GM19043 (cell line): Measurements from ENCODE around the gene PEX7.
"Not testable (repeated sequence)": the region's sequence is repeated elsewhere in the genome, so short reads cannot be mapped to it uniquely, and the experiment has no call there.

Experiments
- ATAC-seq: cut with Tn5 transposase; IDR thresholded peaks from one replicate; pipeline ENCODE4 v1.9.1; 2021; ENCODE audit warnings: low read depth; ENCODE audit not compliant: unreplicated experiment

The PEX7 gene

DNA sequence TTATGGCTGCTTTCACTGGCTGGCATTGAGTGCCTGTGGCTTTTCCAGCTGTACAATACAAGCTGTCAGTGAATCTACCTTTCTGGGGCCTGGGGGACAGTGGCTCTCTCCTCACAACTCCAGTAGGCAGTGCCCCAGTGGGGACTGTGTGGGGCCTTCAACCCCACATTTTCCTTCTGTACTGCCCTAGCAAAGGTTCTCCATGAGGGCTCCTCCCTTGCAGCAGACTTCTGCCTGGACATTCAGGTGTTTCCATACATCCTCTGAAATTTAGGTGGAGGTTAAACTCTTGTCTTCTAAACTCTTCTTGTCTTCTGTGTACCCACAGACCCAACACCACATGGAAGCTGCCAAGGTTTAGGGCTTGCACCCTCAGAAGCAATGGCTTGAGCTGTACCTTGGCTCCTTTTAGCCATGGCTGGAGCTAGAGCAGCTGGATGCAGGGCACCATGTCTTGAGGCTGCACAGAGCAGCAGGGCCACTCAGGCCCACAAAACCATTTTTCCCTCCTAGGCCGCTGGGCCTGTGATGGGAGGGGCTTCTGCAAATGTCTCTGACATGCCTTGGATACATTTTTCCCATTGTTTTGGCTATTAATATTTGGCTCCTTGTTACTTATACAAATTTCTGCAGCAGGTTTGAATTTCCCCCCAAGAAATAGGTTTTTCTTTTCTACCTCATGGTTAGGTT, 9.6 kb downstream of the PEX7 start:
- ATAC-seq: no peak

DNA sequence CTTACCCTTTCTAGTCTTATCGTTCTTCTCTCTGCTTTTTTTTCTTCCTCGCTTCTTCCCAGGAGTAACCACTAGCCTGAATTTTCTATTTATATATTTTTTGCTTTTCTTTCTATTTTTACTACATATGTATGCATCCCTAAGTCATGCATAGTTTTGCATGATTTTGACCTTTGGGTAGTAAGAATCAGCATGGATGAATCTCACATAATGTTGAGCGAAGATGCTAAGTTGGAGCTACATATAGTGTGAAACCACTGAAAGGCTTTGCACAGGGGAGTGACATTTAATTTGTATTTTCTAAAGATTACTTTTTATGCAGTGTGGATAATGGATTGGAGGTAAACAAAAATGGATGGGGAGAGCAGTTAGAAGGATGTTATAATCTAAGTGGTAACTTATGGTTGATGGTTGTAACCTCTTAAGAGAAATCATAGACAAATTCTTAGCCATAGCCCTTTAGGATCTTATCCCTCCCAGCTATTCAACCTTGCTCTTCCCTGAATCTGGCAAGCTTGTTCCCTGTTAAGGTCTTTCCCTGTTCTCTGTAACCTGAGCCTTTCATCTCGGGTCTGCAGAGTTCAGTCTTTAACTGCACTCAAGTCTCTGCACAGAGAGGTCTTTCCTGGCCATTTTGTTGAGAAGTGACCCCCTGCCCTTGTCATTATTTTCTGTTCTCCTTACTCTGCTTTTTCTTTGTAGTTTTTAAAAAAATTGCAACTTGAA, 18.0 kb downstream of the PEX7 start:
- no peak for ATAC-seq

DNA sequence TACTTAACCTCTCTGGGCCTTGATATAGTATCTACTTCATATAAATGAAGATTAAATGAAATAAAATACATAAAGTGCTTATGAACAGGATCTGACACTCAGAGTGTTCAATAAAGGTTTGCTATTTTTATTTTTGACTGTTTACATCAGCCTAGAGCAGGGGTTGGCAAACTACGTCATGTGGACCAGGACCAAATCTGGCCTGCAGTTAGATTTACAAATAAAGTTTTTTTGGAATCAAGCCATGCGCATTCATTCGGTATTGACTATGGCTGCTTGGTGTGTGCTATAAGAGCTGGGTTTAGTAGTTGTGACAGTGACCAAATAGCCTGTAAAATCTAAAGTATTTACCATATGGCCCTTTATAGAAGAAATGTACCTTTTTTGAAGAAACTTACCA, 20.8 kb downstream of the PEX7 start:
- no peak for ATAC-seq

DNA sequence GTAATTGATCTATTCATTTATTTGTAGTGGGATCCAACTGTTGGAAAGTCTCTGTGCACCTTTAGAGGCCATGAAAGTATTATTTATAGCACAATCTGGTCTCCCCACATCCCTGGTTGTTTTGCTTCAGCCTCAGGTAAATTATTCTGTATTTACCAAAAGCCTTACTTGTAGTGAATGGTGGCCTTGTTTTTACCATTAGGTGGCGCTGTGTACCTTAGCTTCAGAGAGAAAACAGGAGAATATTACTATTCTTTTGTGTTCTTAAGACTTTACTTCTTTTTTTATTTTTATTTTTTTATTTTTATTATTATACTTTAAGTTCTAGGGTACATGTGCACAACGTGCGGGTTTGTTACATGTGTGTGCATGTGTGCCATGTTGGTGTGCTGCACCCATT, 23.7 kb downstream of the PEX7 start:
- ATAC-seq: no peak

DNA sequence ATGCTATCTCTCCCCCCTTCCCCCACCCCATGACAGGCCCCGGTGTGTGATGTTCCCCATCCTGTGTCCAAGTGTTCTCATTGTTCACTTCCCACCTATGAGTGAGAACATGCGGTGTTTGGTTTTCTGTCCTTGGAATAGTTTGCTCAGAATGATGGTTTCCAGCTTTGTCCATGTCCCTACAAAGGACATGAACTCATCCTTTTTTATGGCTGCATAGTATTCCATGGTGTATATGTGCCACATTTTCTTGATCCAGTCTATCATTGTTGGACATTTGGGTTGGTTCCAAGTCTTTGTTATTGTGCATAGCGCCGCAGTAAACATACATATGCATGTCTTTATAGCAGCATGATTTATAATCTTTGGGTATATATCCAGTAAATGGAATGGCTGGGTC, 24.1 kb downstream of the PEX7 start:
- not testable (repeated sequence) for ATAC-seq

DNA sequence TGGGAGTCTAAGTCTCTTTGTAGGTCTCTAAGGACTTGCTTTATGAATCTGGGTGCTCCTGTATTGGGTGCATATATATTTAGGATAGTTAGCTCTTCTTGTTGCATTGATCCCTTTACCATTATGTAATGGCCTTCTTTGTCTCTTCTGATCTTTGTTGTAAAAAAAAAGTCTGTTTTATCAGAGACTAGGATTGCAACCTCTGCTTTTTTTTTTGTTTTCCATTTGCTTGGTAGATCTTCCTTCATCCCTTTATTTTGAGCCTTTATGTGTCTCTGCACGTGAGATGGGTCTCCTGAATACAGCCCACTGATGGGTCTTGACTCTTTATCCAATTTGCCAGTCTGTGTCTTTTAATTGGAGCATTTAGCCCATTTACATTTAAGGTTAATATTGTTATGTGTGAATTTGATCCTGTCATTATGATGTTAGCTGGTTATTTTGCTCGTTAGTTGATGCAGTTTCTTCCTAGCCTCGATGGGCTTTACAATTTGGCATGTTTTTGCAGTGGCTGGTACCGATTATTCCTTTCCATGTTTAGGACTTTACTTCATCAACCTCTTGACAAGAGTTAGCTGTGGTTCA, 27.7 kb downstream of the PEX7 start:
- ATAC-seq: not testable (repeated sequence)

DNA sequence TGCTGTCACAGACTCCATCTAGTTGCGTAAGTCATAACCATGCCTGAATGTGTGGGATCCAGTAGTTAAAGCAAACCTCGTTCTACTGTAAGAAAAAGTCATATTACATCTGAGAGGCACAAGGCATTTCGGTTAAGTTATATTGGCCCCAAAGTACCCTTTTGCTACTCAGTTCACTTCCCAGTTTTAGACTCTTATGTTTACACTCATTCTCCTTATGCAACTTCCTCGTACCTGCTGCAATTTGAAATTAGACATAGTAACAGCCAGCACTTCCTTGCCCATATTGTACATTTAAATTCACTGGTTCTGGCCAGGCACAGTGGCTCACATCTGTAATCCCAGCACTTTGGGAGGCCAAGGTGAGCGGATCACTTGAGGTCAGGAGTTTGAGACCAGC, 37.0 kb downstream of the PEX7 start:
- no peak for ATAC-seq

DNA sequence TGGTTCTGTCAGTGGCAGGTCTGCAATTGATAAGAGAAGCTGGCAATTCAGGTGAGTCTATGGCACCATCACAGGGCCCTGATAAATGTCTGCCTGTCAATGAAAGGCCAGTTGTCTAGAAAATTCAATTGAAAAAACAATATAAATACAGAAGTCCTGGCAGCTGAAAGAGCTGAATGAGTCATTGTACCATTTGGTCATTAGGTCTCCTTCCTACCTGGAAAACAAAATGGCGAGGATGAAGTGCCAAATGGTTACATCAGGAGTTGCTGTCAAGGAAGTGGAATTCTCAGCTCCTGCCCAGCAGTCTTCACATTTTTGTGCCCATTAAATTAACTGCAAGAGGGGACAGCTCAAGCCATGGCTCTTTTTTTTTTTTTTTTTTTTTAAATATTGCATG, 37.7 kb downstream of the PEX7 start:
- no peak for ATAC-seq

DNA sequence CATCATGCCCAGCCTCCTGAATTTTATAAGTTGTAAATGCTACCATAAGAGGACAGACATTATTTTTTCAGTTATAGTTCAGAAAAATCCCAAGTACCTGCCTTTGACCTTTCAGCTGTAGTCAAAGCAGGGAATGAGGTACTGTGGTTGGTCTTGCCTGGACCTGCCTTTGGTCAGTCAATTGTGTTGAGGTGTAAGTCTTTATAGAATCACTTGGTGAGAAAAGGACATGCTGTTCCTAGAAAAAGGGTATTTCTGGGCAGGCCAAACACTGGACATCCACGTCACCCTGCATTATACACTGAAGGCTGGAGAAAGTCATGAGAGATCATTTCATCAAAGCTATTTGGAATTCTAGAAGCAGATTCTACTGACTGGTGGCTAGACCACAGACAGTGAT, 40.3 kb downstream of the PEX7 start:
- ATAC-seq: no peak

DNA sequence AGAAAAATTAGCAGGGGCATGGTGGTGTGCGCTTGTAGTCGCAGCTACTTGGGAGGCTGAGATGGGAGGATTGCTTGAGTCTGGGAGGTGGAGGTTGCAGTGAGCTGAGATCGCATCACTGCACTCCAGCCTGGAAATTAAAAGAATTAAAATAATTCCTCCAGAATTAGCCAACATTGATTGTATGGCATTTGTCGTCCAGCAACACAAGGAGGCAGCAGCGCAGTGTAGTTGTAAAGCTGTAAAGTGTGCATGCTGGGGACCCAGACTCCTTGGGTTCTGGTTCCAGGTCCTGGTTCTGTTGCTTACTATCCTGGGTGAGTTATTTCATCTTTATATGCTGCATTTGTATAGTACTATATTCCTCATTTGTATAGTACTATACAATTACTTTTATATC, 41.4 kb downstream of the PEX7 start:
- ATAC-seq: no peak

DNA sequence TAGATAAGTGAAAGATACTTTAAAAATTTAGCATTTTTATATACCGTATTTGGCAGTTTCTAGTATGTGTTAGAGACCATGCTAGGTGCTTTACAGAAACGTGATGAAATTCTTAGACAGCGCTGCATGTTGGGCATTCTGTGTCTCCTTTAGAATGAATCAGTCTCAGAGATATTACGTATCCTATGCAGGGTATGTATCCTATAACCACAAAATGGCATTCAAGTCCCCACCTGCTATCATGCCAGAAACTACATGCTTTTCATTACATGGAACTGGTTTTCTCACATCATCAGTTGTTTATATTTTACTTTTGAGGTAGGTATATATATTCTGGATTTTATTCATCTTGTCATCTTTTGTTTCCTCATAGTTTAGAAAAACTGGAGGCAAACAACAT, 42.3 kb downstream of the PEX7 start:
- no peak for ATAC-seq

DNA sequence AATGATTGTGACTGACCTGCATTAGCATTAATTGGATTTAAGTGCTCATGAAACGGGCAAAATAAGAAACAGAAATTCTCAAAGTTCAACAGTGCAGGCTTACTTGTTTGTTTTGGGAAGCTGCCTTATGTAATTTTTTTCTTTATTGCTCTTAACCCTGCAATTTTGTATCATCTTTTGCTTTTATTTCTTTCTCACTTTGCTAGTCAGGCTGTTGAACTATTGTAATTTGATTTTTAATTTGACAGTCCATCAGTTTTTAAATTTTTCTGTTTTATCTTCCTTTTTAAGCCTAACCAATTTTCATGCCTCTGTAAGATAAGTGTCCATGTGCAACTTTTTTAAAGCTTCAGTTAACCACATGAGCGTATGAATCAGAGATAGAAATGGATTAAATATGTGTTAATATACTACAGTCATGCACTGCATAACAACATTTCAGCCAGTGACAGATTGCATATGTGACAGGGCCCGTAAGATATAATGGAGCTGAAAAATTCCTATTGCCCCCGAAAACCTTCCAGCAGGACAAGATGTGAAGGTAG, 44.6 kb downstream of the PEX7 start:
- no peak for ATAC-seq

DNA sequence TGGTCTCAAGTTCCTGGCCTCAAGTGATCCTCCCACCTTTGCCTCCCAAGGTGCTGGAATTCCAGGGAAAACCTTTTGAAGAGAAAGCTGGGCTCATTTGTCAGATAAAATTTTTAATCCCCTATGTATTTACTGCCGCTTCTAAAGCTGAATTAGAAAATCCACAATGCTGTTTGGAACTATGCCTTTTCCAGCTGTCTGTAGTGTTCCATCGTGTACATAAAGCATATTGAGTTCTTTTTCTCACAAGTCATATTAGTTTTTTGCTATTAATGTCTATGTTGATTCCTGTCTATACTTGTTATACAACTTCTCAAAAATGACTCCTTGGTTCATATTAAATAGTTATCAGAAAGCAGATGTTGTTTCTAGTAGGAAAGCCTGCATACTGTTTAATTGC, 47.1 kb downstream of the PEX7 start:
- ATAC-seq: no peak

DNA sequence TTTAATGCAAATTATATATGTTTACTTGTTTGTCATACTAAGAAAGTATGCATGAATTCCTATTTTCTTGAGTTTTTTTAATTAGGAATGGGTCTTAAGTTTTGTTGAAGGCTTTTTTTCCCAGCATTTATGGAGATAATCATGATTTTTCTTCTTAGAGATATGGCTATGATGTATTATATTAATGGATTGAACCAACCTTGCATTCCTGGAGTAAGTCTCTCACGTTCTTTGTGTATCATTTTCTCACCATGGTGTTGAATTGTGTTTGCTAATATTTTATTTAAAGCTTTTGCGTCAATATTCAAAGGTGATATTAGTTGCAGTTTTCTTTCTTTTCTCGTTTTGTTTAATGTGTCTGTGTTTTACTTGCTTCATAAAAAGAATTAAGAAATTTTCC, 51.4 kb downstream of the PEX7 start:
- ATAC-seq: no peak

DNA sequence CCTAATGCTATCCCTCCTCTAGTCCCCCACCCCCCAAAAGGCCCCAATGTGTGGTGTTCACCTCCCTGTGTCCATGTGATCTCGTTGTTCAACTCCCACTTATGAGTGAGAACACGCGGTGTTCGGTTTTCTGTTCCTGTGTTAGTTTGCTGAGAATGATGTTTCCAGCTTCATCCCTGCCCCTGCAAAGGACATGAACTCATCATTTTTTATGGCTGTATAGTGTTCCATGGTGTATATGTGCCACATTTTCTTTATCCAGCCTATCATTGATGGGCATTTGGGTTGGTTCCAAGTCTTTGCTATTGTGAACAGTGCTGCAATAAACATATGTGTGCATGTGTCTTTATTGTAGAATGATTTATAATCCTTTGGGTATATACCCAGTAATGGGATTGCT, 54.1 kb downstream of the PEX7 start:
- not testable (repeated sequence) for ATAC-seq

DNA sequence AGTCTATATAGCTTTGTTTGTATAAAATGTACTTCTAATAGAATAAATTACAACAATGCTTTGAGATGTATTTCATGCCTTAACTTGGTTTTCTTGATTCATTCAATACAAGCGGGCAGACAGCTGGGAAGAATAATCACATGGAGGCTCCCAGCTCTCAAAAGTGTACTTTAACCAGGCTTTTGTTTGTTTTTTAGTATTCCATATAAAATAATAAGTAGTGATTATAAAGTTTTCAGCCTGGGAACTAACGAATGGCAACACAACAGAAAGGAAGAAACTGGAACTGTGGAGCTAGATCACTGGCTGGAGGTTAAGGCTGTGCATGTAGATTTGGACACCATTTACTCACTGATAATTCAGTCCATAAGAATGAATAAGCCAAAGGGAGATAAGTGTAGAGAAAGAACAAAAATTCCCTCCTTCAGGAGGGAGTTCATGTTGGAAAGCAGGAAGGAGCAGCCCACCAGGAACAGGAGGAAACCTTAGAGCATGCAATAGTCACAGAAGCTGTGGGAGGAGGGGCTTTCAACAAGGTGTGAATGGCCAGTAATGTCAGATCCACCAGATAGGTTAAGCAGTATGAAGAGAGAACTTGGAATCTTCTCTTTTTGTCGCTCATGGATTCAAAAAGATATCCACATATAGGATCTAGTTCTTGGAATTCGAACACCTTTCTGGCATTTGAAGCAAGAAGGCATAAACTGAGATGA, 58.5 kb downstream of the PEX7 start:
- no peak for ATAC-seq

DNA sequence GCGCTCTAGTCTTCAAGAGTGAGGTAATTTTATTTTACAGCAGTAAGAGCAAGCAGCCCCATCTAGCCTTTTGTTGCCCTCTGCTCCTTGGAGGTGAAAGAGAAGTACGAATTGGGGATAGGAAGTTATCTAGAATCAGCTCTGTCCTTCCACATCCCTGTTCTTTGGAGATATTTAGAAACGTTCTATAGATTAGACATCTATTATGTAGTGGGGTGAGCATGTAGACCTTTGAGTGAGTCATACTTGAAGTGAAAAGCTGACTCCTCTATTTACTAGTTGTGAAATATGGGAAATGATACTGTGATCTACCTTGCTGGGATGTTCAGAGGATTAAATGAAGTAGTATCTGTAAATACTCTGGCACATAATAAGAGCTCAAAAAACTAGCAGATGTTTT, 63.7 kb downstream of the PEX7 start:
- ATAC-seq: no peak

DNA sequence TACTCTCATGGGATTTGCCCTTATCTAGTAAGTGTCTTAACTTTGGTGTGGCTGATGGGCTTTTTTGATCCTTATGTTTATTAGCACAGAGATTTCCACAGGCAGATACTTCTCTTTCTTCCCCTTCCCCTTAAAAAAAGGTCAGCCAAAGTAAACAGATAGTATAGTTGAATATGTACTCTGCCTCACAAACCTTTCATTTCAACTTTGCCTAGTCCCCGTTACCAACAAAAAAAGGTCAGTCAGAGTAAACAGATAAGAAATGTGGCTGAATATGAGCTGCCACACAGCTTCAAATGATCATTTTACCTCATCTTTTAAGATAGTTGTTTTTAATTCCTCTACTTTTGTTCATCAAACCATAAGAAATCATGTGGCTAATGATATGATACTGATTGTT, 65.6 kb downstream of the PEX7 start:
- no peak for ATAC-seq

DNA sequence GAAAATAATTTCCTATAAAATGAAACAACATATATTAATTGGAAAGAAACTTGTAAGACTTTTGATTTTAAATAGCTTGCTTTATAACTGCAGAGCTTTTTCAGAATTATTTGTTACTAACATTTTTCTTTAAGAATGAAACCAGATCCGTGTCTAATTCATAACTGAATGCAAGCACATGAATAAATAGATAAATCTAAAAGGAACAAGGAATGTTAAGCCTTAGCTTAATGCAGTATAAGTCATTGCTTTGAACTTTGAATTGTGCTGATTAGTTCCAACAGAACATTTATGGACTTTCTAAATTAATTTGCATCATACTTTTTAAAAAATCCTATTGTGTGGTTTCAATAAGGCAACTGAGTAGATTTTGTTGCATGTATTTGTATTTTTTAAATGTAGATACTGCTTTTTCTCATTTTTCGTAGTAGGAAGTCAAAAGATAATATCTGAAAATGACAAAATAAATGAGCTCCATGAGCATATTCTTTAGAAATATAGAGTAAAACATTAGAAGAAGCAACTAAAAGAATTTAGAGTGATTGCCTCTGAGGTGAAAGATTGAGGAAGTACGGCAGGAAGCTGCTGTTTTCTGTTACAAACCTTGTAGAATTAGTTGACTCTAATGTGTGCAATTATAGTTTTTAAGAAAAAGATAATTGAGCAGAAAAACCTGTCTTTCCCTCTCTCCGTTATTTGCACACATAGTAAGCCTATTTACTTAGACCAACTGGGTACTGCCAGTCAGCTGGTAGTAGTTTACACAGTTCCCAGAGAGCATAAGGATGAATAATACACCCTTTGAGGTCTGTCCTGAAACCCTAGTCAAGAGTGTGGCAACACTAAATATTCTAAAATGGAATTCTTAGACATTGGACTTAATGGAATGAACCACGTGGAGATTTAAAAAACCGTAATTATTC, 67.1 kb downstream of the PEX7 start:
- ATAC-seq: no peak

DNA sequence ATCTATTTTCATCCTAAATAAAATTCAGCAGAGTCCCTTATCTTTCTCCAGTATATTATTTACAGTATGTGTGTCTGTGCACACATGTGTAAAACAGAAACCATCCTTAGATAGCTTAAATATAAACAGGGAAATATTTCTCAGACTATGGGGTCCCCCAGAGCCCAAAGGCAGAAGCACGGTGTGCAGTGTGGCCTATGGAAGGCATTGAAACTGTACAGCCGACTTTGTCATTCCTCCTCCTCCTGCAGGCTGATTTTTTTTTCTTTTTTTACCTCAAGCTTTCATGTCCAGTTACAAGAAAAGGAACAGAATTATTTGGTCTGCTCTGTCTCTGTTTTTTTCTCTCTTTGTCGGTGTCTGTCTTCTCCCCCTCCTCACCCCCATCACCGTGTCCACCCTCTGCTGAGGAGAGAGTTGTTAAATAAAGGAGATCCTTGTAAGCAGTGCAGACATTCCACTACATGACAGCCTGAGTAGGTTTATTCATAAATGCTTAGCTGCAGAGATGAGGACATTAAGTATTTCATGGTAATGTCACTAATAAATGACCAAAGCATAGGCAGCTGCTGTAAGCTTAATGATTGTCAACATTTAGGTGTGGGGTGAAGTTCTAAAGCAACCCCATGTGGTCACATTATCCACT, 67.9 kb downstream of the PEX7 start:
- ATAC-seq: no peak
